HL-60 (cell line): ENCODE measurements around the gene ERBB2.

Experiments
- CTCF ChIP-seq: IDR thresholded peaks from one replicate; pipeline ENCODE4 v1.5.1; 2011; ENCODE audit warnings: low read length, control low read depth, inconsistent platforms; ENCODE audit not compliant: insufficient read depth
- GABPA ChIP-seq: IDR thresholded peaks from 2 replicates; pipeline ENCODE4 v1.6.1; 2012; ENCODE audit warnings: low read depth

GRCh38 chr17:39684369-39685192 is 15.3 kb upstream of the ERBB2 start:
- TF ChIP-seq CTCF (no peak), GABPA (no peak)
